HCT116 (cell line): ENCODE results near the gene CDKN1C.

ENCODE experiments used
- CEBPB ChIP-seq: IDR thresholded peaks from 2 replicates; pipeline ENCODE4 v1.6.1; 2012; ENCODE audit warnings: low read depth
- EZH2 ChIP-seq: fragments of 200-600 bp; sonication (generic); IDR thresholded peaks from 2 replicates; pipeline ENCODE4 v1.6.1; 2017; ENCODE audit warnings: antibody characterized with exemption, mixed run types
- EZH2phosphoT487 ChIP-seq: fragments of 200-600 bp; IDR thresholded peaks from 2 replicates; pipeline ENCODE4 v1.6.1; 2018; ENCODE audit warnings: antibody characterized with exemption, borderline replicate concordance
- JUND ChIP-seq: IDR thresholded peaks from 2 replicates; pipeline ENCODE4 v1.6.1; 2012
- POLR2A ChIP-seq: IDR thresholded peaks from 2 replicates; pipeline ENCODE4 v1.7.0; 2011; ENCODE audit warnings: borderline replicate concordance; ENCODE audit not compliant: insufficient read depth, insufficient read length; ENCODE audit errors: extremely low read depth
- POLR2AphosphoS5 ChIP-seq: IDR thresholded peaks from 2 replicates; pipeline ENCODE4 v1.6.1; 2011; ENCODE audit warnings: mild to moderate bottlenecking, low read depth, low read length, moderate library complexity
- RAD21 ChIP-seq: IDR thresholded peaks from 2 replicates; pipeline ENCODE4 v1.6.1; 2012; ENCODE audit warnings: low read depth, mild to moderate bottlenecking
- SRF ChIP-seq: IDR thresholded peaks from 2 replicates; pipeline ENCODE4 v1.6.1; 2012; ENCODE audit warnings: low read depth
- TF ChIP-seq, protein P1 (sequence below), 3 experiments: fragments of 200-600 bp in 1 of 3; sonication (generic) in 1 of 3; IDR thresholded peaks in 2 of 3; conservative IDR thresholded peaks in 1 of 3; 2 replicates each; pipeline ENCODE4 v1.5.1; 2012 to 2017; ENCODE audit warnings: low read depth in 2 of 3, low read length in 2 of 3, antibody characterized with exemption in 1 of 3, borderline replicate concordance in 1 of 3, control low read depth in 1 of 3, mild to moderate bottlenecking in 1 of 3, mixed read lengths in 1 of 3, mixed run types in 1 of 3, moderate library complexity in 1 of 3; ENCODE audit not compliant: insufficient read depth in 1 of 3
- TF ChIP-seq, protein P2 (sequence below): IDR thresholded peaks from 2 replicates; pipeline ENCODE4 v1.6.1; 2012; ENCODE audit warnings: low read depth

DNA sequence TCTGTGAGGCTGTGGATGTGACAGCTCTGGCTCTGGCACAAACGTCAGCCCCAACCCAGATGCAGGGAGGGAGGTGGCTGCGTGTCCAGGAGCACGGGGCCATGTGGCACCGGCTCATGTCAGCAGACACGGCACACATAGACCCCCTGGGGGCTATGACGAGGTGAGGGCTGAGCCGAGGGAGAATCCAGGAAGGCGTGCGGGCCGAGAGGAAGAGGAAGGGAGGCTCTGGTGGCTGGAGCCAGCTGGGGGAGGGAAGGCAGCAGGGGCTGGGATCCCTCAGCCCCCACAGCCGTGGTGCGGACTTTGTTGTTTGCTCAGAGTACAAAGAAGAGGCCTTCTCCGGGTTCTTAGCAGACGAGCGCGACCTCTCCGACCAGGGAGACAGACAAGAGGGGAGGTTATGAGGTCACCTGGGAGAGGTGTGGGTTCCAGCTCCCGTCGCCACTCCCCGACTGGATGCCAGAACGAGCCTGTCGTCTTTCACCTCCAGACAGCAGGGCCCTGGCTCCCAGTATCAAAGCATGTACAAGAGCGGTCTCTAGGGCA lies 46.1 kb downstream of the CDKN1C start:
- TF ChIP-seq JUND (no peak), POLR2A (no peak), SRF (no peak), RAD21 (no peak), EZH2phosphoT487 (no peak), POLR2AphosphoS5 (no peak), EZH2 (no peak), CEBPB (no peak)
- TF ChIP-seq, protein P1, sequence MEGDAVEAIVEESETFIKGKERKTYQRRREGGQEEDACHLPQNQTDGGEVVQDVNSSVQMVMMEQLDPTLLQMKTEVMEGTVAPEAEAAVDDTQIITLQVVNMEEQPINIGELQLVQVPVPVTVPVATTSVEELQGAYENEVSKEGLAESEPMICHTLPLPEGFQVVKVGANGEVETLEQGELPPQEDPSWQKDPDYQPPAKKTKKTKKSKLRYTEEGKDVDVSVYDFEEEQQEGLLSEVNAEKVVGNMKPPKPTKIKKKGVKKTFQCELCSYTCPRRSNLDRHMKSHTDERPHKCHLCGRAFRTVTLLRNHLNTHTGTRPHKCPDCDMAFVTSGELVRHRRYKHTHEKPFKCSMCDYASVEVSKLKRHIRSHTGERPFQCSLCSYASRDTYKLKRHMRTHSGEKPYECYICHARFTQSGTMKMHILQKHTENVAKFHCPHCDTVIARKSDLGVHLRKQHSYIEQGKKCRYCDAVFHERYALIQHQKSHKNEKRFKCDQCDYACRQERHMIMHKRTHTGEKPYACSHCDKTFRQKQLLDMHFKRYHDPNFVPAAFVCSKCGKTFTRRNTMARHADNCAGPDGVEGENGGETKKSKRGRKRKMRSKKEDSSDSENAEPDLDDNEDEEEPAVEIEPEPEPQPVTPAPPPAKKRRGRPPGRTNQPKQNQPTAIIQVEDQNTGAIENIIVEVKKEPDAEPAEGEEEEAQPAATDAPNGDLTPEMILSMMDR (IDR thresholded peaks at IDR 0.05 in 2 of 3, conservative IDR thresholded peaks at IDR 0.05 in 1 of 3; ENCODE audit: borderline replicate concordance in 1 of 3, insufficient read depth in 1 of 3, low read depth in 2 of 3, low read length in 2 of 3), result no peak
- TF ChIP-seq, protein P2, sequence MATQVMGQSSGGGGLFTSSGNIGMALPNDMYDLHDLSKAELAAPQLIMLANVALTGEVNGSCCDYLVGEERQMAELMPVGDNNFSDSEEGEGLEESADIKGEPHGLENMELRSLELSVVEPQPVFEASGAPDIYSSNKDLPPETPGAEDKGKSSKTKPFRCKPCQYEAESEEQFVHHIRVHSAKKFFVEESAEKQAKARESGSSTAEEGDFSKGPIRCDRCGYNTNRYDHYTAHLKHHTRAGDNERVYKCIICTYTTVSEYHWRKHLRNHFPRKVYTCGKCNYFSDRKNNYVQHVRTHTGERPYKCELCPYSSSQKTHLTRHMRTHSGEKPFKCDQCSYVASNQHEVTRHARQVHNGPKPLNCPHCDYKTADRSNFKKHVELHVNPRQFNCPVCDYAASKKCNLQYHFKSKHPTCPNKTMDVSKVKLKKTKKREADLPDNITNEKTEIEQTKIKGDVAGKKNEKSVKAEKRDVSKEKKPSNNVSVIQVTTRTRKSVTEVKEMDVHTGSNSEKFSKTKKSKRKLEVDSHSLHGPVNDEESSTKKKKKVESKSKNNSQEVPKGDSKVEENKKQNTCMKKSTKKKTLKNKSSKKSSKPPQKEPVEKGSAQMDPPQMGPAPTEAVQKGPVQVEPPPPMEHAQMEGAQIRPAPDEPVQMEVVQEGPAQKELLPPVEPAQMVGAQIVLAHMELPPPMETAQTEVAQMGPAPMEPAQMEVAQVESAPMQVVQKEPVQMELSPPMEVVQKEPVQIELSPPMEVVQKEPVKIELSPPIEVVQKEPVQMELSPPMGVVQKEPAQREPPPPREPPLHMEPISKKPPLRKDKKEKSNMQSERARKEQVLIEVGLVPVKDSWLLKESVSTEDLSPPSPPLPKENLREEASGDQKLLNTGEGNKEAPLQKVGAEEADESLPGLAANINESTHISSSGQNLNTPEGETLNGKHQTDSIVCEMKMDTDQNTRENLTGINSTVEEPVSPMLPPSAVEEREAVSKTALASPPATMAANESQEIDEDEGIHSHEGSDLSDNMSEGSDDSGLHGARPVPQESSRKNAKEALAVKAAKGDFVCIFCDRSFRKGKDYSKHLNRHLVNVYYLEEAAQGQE, result no peak
